ENCODE results near the gene SCN4A. TPM values are rescaled to one million over a fixed set of nuclear protein-coding genes. Genes with fewer than 3 reads are reported as not detected.
"Not testable (repeated sequence)": the region's sequence is repeated elsewhere in the genome, so short reads cannot be mapped to it uniquely, and the experiment has no call there.

SCN4A gene
- total RNA-seq, 1 experiment from 2014 or later = 1.4 TPM

- no peaks in the 10 kb centered on the region for H3K79me2 ChIP-seq (ENCODE audit: low read depth)
- CTCF ChIA-PET = no interaction called here
- intact Hi-C loops (cut with micrococcal nuclease; ENCODE audit: unreplicated experiment) = no loop called here
These were observed 10.6 kb upstream of the SCN4A start for GRCh38 chr17:63983320-63983719.

DNA sequence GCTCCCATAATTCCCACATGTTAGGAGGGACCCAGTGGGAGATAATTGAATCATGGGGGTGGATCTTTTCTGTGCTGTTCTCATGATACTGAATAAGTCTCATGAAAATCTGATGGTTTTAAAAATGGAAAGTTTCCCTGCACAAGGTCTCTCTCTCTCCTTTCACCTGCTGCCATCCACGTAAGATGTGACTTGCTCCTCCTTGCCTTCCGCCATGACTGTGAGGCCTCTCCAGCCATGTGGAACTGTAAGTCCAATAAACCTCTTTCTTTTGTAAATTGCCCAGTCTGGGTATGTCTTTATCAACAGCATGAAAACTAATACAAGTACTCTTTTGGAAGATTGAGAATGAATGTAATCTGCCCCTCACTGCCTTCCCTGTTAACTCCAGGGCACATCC lies 9.9 kb upstream of the SCN4A start:
- DNase-seq; H4K20me1 ChIP-seq (ENCODE audit: insufficient read depth); H3K36me3 ChIP-seq (ENCODE audit: low read depth): not testable (repeated sequence)

More at GRCh38 chr17:63983320-63983719, 10.6 kb upstream of the SCN4A start:
- TF ChIP-seq CTCF (conservative IDR thresholded peaks at IDR 0.05) = no peak
- no peak for TF ChIP-seq EZH2 (IDR thresholded peaks at IDR 0.05; ENCODE audit: low read depth)
- Histone ChIP-seq H3K4me1 (replicated peaks; ENCODE audit: insufficient read depth) (peaks cover 4% of the 10 kb centered on the region; the same call in 1 of the 2 replicates), H2AFZ (no peak overlapping the region), H3K36me3 (ENCODE audit: low read depth) (no peaks in the 10 kb centered on the region), H3K27me3 (ENCODE audit: insufficient read depth, low read depth) (no peaks in the 10 kb centered on the region), H3K9me2 (ENCODE audit: insufficient read depth) (no peaks in the 10 kb centered on the region), H3K27ac (no peak overlapping the region), H3K4me2 (no peak overlapping the region), H3F3A (ENCODE audit: insufficient read depth, low read depth) (no peaks in the 10 kb centered on the region), H4K20me1 (ENCODE audit: insufficient read depth) (no peaks in the 10 kb centered on the region), H3K9me3 (ENCODE audit: insufficient read depth, low read depth) (no peaks in the 10 kb centered on the region), H3K4me3 (no peak overlapping the region)
- no TSS peak for BruUV-seq (replicated peaks)
- no peak for DNase-seq
- POLR2A ChIA-PET (ENCODE audit: unreplicated experiment) = interaction anchor here (0.6 kb wide), 1 partner anchor 586 kb away, joined by 4 read pairs; no protein-coding TSS in a partner anchor

DNA sequence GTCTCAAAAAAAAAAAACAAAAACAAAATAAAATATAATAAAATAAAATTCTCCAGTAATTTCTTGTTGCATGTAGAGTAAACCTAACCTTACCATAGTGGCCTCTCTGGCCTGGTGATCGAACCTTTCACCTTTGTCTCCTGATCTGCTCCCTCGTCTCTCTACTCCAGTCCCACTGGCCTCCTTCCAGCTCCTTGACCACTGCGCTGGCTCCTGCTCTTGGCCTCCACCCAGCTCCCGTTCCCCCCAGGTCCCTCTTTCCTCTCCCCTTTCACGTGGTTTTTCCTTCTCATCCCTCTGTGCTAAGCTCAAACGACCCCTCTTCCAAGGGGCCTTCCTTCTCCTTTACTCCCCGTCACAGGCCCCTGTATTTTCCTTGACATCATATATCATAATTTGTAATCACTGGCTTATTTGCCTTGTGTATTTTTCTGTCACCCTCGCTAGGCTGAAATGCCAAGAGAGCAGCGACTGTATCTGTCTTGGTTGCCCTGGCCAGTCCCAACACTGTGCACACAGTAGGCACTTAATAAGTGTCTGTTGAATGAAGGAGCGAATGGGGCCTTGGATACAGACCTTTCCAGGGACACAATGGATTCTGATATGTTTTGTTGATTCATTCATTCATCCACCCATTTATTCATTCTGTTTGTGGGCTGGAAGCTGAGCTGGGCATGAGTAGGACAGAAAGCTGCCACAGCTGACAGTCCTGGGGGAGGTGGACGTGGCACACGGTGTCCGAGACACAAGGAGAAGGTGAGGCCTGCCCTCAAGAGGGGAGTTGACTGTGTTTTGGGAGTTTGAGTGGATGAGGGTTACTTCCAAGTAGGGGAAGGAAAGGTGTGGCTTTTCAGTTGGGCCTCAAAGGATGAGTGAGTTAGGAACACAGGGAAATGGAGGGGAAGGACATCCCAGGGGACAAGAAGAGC lies 5.8 kb upstream of the SCN4A start:
- Histone ChIP-seq H3K27me3 (ENCODE audit: insufficient read depth, low read depth) (no peaks in the 10 kb centered on the region), H3K9me2 (ENCODE audit: insufficient read depth) (no peaks in the 10 kb centered on the region), H3K4me1 (replicated peaks; ENCODE audit: insufficient read depth) (peaks cover 20% of the 10 kb centered on the region), H4K20me1 (ENCODE audit: insufficient read depth) (no peaks in the 10 kb centered on the region), H3K79me2 (ENCODE audit: low read depth) (no peaks in the 10 kb centered on the region), H2AFZ (no peak overlapping the region), H3K36me3 (ENCODE audit: low read depth) (no peaks in the 10 kb centered on the region), H3K4me2 (no peak overlapping the region), H3K9me3 (ENCODE audit: insufficient read depth, low read depth) (no peaks in the 10 kb centered on the region), H3K27ac (no peak overlapping the region), H3K4me3 (no peak overlapping the region), H3F3A (ENCODE audit: insufficient read depth, low read depth) (peaks cover 21% of the 10 kb centered on the region)
- ChIA-PET CTCF (no interaction called here), POLR2A (ENCODE audit: unreplicated experiment) (no interaction called here)
- BruUV-seq (replicated peaks) = no TSS peak
- intact Hi-C loops (cut with micrococcal nuclease; ENCODE audit: unreplicated experiment) = no loop called here
- DNase-seq = no peak
- TF ChIP-seq CTCF (conservative IDR thresholded peaks at IDR 0.05) = no peak
- TF ChIP-seq EZH2 (IDR thresholded peaks at IDR 0.05; ENCODE audit: low read depth) = no peak

More for the DNA sequence above, 9.9 kb upstream of the SCN4A start:
- H3K4me2 ChIP-seq; intact Hi-C loops (cut with micrococcal nuclease; ENCODE audit: unreplicated experiment); H3K27ac ChIP-seq; H3K9me3 ChIP-seq (ENCODE audit: insufficient read depth, low read depth); H3F3A ChIP-seq (ENCODE audit: insufficient read depth, low read depth); H2AFZ ChIP-seq; H3K79me2 ChIP-seq (ENCODE audit: low read depth); H3K27me3 ChIP-seq (ENCODE audit: insufficient read depth, low read depth); CTCF ChIA-PET; H3K4me3 ChIP-seq; BruUV-seq (replicated peaks); H3K9me2 ChIP-seq (ENCODE audit: insufficient read depth); H3K4me1 ChIP-seq (replicated peaks; ENCODE audit: insufficient read depth): not testable (repeated sequence)
- POLR2A ChIA-PET (ENCODE audit: unreplicated experiment) = interaction anchor here (0.6 kb wide), 1 partner anchor 587 kb away, joined by 4 read pairs; no protein-coding TSS in a partner anchor

Data from PC-9 (cell line).